Osteocyte (in vitro differentiated cells): ENCODE results near the gene TTLL11. TPM values are rescaled to one million over a fixed set of nuclear protein-coding genes. Genes with fewer than 3 reads are reported as not detected.

Experiments used
- DNase-seq: peaks from one replicate; pipeline ENCODE4 v3.0.0; 2021; ENCODE audit warnings: mixed read lengths; ENCODE audit not compliant: unreplicated experiment; ENCODE audit errors: extremely low spot score
- H3K27ac Mint-ChIP-seq: one replicate; pipeline ENCODE4 v1.8.0; 2021; ENCODE audit warnings: mild to moderate bottlenecking, mixed read lengths; ENCODE audit not compliant: unreplicated experiment
- H3K27me3 Mint-ChIP-seq: one replicate; pipeline ENCODE4 v1.8.0; 2021; ENCODE audit warnings: mixed read lengths; ENCODE audit not compliant: unreplicated experiment
- H3K36me3 Mint-ChIP-seq: one replicate; pipeline ENCODE4 v1.8.0; 2021; ENCODE audit warnings: mixed read lengths; ENCODE audit not compliant: unreplicated experiment
- H3K4me1 Mint-ChIP-seq: one replicate; pipeline ENCODE4 v1.8.0; 2021; ENCODE audit warnings: mixed read lengths; ENCODE audit not compliant: unreplicated experiment
- H3K4me3 Mint-ChIP-seq: one replicate; pipeline ENCODE4 v1.8.0; 2021; ENCODE audit warnings: mild to moderate bottlenecking, moderate library complexity, mixed read lengths; ENCODE audit not compliant: unreplicated experiment
- H3K9me3 Mint-ChIP-seq: one replicate; pipeline ENCODE4 v1.8.0; 2021; ENCODE audit warnings: mixed read lengths; ENCODE audit not compliant: unreplicated experiment
- total RNA-seq: library from RNA; stranded (reverse); gene quantifications from 2 replicates; pipeline ENCODE4 v1.2.1, GENCODE V29; 2021
- TF ChIP-seq, protein P1 (sequence below): fragments of 200-600 bp; sonication (generic); IDR thresholded peaks from 2 replicates; pipeline ENCODE4 v1.5.0; 2021; ENCODE audit warnings: antibody characterized with exemption, mild to moderate bottlenecking, moderate library complexity

TTLL11 gene
- total RNA-seq, 1 donor from 2014 or later, result 6.0 TPM

DNA sequence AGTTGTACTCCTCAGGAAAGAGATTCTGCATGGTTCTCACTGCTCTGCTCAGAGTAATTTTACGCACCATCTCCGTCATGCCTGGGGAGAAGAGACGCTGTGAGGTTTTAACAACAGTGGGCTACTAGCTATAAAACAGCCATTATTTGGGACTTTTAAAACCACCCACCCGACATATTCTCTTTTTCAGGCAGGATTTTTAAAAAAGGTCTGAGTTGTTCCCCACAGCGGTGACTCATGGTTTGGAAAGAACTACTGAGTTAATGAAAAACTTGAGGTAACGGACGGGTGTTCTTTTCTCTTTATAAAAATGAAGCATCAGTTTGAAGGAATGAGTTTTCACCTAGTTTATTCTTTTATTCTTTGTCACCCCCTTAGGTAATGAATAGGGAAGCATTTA is 61.3 kb downstream of the TTLL11 start:
- no peak for DNase-seq
- Mint-ChIP-seq H3K27me3 (no peaks in the 10 kb centered on the region), H3K4me1 (peaks cover 9% of the 10 kb centered on the region), H3K4me3 (no peak overlapping the region), H3K27ac (no peak overlapping the region), H3K36me3 (peaks cover 8% of the 10 kb centered on the region), H3K9me3 (peaks cover 9% of the 10 kb centered on the region)
- TF ChIP-seq, protein P1, sequence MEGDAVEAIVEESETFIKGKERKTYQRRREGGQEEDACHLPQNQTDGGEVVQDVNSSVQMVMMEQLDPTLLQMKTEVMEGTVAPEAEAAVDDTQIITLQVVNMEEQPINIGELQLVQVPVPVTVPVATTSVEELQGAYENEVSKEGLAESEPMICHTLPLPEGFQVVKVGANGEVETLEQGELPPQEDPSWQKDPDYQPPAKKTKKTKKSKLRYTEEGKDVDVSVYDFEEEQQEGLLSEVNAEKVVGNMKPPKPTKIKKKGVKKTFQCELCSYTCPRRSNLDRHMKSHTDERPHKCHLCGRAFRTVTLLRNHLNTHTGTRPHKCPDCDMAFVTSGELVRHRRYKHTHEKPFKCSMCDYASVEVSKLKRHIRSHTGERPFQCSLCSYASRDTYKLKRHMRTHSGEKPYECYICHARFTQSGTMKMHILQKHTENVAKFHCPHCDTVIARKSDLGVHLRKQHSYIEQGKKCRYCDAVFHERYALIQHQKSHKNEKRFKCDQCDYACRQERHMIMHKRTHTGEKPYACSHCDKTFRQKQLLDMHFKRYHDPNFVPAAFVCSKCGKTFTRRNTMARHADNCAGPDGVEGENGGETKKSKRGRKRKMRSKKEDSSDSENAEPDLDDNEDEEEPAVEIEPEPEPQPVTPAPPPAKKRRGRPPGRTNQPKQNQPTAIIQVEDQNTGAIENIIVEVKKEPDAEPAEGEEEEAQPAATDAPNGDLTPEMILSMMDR, result no peak

GRCh38 chr9:122031157-122031556 is 62.0 kb downstream of the TTLL11 start:
- no peak overlapping the region for H3K27ac Mint-ChIP-seq
- peaks cover 9% of the 10 kb centered on the region for H3K9me3 Mint-ChIP-seq
- no peak for DNase-seq
- TF ChIP-seq, protein P1, result no peak
- peaks cover 5% of the 10 kb centered on the region for H3K4me1 Mint-ChIP-seq
- peaks cover 7% of the 10 kb centered on the region for H3K36me3 Mint-ChIP-seq
- no peak overlapping the region for H3K4me3 Mint-ChIP-seq
- H3K27me3 Mint-ChIP-seq, result no peaks in the 10 kb centered on the region

- H3K9me3 Mint-ChIP-seq, result peaks cover 9% of the 10 kb centered on the region
- peaks cover 5% of the 10 kb centered on the region for H3K4me1 Mint-ChIP-seq
- TF ChIP-seq, protein P1, result no peak
- no peaks in the 10 kb centered on the region for H3K27me3 Mint-ChIP-seq
- H3K4me3 Mint-ChIP-seq, result no peak overlapping the region
- DNase-seq, result no peak
- H3K36me3 Mint-ChIP-seq, result peaks cover 8% of the 10 kb centered on the region
- no peak overlapping the region for H3K27ac Mint-ChIP-seq
These were observed 62.8 kb downstream of the TTLL11 start for GRCh38 chr9:122030357-122030756.

DNA sequence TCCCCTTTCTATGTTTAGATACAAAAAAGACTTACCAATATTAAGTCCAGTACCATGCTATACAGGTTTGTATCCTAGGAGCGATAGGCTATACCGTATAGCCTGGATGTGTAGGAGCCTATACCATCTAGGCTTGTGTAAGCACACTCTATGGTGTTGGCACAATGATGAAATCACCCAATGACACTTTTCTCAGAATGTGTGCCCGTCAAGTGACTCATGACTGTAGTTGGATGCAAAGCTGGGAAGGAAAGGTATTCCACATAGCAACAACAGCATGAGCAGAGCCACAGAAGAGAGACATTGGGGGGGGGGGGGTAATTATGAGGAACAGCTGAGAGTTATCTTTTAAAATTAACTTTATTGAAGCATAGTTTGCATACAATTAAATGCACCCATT is 63.2 kb downstream of the TTLL11 start:
- TF ChIP-seq, protein P1, result no peak
- Mint-ChIP-seq H3K27ac (no peak overlapping the region), H3K4me3 (no peak overlapping the region), H3K27me3 (no peaks in the 10 kb centered on the region), H3K4me1 (peaks cover 5% of the 10 kb centered on the region), H3K9me3 (peaks cover 9% of the 10 kb centered on the region), H3K36me3 (peaks cover 8% of the 10 kb centered on the region)
- no peak for DNase-seq

GRCh38 chr9:122028089-122028488 is 65.0 kb downstream of the TTLL11 start:
- no peaks in the 10 kb centered on the region for H3K27me3 Mint-ChIP-seq
- H3K27ac Mint-ChIP-seq, result no peak overlapping the region
- H3K36me3 Mint-ChIP-seq, result peaks cover 18% of the 10 kb centered on the region
- H3K9me3 Mint-ChIP-seq, result peaks cover 22% of the 10 kb centered on the region
- H3K4me1 Mint-ChIP-seq, result peaks cover 5% of the 10 kb centered on the region
- TF ChIP-seq, protein P1, result no peak
- no peak for DNase-seq
- H3K4me3 Mint-ChIP-seq, result no peak overlapping the region
